GM18519 (cell line): ENCODE results near the gene ARHGAP26.
"Not testable (repeated sequence)": the region's sequence is repeated elsewhere in the genome, so short reads cannot be mapped to it uniquely, and the experiment has no call there.

Experiments
- ATAC-seq: cut with Tn5 transposase; IDR thresholded peaks from one replicate; pipeline ENCODE4 v1.9.1; 2021; ENCODE audit warnings: mild to moderate bottlenecking, moderate library complexity; ENCODE audit not compliant: unreplicated experiment, low FRiP score

ARHGAP26 gene

DNA sequence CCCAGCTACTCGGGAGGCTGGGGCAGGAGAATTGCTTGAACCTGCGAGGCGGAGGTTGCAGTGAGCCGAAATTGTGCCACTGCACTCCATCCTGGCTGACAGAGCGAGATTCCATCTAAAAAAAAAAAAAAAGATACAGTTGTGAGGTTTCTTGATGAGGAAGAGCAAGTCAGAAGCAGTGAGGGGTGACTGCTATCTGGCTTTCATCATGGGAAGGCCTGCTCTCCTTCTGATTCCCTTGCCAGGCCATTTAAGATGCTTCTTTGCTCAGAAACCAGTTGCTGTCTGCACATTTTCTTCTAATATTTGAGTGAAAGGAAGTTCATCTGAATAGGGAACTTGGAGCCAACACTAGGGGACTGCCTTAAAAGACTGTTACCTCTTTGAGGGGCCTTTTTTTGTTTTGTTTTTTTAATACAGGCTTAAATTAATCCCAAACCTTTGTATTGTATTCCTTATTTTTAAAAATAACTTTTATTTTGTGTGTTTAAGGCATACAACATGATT is 201.9 kb downstream of the ARHGAP26 start:
- no peak for ATAC-seq

GRCh38 chr5:142973932-142974331 is 203.8 kb downstream of the ARHGAP26 start:
- no peak for ATAC-seq

DNA sequence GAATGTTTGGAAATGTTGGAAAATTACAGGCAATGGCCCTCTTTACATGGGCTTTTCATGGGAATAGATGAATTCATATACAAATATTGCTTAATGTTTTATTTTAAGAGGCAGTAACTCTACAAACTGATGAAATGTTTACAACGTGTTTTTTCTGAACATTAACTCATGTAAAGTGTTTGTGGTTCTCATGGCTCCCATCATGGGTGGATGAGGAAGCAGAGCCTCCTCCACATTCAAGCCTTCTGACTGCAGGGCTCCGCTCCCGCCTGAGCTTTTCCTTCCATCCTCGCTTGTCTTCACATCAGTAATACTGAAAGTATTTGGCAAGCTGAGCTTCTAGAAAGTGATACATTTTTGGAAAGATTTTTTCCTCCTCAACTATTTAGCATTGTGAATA is 204.2 kb downstream of the ARHGAP26 start:
- no peak for ATAC-seq

GRCh38 chr5:142976861-142977260 is 206.7 kb downstream of the ARHGAP26 start:
- ATAC-seq, result no peak

DNA sequence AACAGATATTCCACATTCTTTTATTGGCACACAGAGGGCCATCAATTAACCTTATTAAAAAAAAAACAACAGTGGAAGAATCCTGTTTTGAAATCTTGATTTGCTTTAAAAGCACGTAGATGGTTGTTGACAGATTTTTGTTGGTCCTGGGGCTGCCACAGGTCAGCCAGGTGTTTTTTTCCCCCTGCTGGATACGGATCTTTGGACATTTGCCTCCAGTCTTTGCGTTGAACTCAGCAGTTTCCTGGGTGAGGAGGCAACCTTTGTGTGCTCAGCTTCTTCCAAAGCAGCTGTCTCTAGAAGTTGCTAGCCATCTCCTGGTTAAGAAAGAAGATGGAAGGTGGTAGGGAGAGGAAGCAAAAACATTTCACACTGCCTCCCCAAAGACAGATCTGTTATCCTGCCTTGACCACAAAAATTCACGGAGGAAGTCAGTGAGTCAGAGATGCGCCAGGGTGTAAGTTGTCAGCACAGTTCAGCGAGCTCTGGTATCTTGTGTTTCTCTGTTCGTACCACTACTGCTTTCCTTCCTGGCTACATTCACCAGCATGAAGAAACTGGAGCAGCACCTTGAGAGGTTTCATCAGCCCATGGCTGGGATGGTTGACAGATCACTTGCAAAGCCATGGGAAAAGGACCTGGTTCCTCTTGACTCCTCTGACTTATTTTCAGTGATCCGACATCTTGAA is 207.3 kb downstream of the ARHGAP26 start:
- no peak for ATAC-seq

- ATAC-seq, result no peak
These were observed 208.1 kb downstream of the ARHGAP26 start for GRCh38 chr5:142978252-142978651.

DNA sequence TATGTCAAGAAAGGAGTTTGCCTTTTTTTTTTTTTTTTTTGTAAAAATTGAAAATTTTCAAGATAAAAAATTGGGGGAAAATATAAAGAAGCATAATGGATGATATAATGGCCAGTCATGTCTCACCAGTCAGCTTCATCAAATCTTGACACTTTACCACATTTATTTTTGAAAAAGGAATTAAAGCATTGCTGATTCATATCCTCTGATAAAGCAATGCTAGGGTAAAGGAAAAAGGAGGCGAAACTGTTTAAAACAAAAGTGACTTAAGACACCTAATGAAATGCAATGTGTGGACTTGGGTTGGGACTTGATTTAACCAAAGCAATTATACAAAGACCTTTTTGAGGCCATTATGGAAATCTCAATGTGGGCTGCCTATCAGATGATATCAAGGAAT is 208.5 kb downstream of the ARHGAP26 start:
- ATAC-seq, result no peak

DNA sequence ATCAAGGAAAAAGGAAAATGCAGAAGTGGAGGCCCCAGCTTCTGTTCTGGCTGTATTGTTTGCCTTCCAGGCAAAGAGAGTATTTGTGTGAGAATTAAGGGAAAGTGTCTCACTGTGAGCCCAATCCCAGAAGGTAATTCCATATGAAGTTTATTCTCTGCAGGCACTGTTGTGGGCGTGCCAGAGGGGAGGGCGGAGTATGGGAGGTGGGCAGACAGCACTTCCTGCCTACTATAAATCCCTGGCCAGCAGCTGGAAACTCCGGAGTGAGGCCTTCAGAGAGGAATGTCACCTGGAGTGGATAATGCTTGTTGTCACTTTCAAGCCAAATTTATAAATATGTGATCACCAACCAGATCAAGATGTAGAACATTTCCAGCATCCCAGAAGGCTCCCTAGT is 209.5 kb downstream of the ARHGAP26 start:
- ATAC-seq, result no peak

GRCh38 chr5:142981475-142981874 is 211.3 kb downstream of the ARHGAP26 start:
- ATAC-seq, result no peak

DNA sequence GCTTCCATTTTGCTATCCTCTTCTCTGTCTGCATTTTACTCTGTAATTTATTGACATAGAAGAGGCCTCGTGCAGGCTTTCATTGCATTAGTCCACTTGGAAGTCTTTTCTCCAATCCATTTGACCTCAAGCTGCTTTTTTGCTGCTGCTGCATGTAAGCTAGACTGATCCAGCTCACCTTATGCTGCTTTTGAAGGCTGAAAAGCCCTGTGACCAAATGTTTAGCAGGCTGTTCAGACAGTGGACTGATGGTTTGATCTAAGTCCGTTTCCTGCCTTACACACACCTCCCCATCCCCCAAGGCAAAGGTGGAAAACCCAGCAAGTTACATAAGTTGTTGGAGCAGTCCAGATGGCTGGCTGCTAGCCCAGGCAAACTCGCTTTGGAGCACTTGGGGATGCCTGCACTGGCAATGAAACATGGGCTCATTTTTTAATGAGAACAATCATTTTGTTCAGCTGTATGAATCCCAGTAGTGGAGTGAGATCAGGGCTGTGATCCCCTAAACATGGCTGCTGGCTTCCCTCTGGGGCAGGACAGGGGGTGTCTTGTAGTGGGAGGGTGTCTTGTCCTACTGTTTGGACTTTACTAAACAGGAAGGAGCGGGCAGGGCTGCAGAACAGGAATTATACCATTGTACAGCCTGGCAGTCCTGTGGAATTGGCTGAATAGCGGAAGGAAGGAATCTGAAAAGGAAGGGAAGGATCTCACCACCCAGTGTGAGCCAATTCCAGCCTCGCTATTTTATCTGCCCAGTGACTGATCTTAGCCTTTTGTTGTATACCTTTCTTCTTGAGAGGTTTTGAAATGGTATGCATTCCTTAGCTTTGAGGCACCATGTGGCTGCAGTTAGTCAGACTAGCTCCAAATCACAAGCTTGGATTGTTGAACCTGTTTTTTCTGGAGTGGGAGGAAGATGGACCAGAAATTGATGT is 212.0 kb downstream of the ARHGAP26 start:
- ATAC-seq, result no peak

DNA sequence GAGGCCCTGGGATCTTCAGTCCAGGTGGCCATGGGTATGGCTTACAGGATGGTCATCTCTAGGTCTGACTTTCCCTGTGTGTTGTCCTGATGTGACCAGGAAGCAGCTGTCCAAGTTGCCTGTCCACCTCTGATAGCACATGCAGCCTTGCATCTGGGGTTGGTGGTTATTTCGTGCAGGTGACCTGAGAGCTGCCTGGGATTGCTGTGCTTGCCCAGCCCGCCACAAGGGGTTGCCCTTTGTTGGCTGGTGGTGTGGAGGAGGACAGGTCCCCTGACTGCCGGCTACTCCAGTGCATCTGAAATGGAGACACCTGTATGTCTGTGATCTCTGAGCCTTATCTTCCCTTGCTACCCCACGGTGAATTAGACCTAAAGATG is 212.6 kb downstream of the ARHGAP26 start:
- ATAC-seq, result no peak

DNA sequence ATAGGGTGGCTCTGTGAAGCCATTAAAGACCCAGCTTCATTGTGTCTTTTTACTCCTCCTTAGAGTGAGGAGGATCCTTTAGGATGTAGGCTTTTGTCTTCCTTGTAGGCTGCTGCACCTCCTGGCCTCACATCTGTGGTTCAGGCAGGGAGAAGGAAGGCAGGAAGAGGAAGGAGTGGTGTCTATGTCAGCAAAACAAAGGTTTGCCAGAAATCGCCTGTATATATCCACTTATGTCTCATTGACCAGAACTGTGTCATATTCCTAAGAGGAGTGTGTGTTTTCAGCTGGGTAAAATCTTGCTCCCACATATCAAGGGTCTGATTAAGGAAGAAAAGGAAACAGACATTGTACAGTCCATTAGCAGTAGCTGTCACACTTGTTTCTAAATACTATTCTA is 213.8 kb downstream of the ARHGAP26 start:
- no peak for ATAC-seq

- no peak for ATAC-seq
These were observed 214.3 kb downstream of the ARHGAP26 start for GRCh38 chr5:142984525-142984924.

GRCh38 chr5:142989270-142989669 is 219.1 kb downstream of the ARHGAP26 start:
- not testable (repeated sequence) for ATAC-seq

DNA sequence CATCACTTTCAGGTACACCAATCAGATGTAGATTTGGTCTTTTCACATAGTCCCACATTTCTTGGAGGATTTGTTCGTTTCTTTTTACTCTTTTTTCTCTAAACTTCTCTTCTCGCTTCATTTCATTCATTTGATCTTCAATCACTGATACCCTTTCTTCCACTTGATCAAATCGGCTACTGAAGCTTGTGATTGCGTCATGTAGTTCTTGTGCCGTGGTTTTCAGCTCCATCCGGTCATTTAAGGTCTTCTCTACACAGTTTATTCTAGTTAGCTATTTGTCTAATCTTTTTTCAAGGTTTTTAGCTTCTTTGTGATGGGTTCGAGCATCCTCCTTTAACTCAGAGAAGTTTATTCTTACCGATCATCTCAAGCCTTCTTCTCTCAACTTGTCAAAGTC is 219.9 kb downstream of the ARHGAP26 start:
- ATAC-seq, result not testable (repeated sequence)

DNA sequence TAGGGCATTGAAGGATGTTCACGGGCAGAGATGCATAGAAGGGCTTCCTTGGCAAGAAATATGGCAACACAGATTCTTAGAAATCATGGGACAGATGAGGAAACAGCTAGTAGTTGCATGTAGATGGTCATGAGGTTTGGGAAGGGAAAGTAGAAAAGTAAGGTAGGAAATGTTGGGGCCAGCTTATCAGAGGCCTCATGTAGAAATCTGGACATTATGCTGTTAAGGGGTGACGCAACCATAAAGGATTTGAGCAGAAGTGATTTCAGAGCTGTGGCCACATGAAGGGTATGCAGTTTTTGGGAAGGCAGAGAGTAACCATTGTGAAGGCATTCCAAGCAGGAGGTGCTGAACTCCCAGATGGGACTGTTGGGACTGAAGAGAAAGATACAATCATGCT is 224.0 kb downstream of the ARHGAP26 start:
- ATAC-seq, result no peak

- not testable (repeated sequence) for ATAC-seq
These were observed 225.4 kb downstream of the ARHGAP26 start for GRCh38 chr5:142995621-142996020.

DNA sequence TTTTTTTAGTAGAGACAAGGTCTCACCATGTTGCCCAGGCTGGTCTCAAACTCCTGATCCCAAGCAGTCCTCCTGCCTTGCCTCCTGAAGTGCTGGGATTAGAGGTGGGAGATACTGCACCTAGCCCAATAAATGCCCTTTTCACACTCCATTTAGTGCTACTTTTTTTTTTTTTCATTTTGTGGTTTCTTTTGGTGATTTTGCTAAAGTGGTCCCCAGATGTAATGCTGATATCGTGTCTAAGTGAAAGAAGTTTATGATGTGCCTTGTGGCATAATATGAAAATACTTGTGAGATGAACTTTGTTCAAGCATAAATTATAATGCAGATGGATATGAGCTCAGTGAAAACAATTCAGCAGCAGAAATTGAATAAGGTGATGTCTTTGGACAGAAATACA is 227.4 kb downstream of the ARHGAP26 start:
- ATAC-seq, result no peak

- ATAC-seq, result no peak
These were observed 228.3 kb downstream of the ARHGAP26 start for GRCh38 chr5:142998316-142999020.

DNA sequence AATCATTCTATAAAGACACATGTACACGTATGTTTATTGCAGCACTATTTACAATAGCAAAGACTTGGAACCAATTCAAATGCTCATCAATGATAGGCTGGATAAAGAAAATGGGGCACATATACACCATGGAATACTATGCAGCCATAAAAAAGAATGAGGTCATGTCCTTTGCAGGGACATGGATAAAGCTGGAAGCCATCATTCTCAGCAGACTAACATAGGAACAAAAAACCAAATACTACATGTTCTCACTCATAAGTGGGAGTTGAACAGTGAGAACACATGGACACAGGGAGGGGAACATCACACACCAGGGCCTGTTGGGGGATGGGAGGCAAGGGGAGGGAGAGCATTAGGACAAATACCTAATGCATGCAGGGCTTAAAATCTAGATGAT is 230.4 kb downstream of the ARHGAP26 start:
- not testable (repeated sequence) for ATAC-seq

- ATAC-seq, result no peak
These were observed 231.7 kb downstream of the ARHGAP26 start for GRCh38 chr5:143001764-143002351.
